GM19099 (cell line): ENCODE measurements around the gene CD55.

ENCODE experiments used
- POLR2A ChIP-seq: IDR thresholded peaks from 3 replicates; pipeline ENCODE4 v1.6.1; 2011; ENCODE audit warnings: low read depth; ENCODE audit not compliant: insufficient read length; ENCODE audit errors: extremely low read depth

The CD55 gene

DNA sequence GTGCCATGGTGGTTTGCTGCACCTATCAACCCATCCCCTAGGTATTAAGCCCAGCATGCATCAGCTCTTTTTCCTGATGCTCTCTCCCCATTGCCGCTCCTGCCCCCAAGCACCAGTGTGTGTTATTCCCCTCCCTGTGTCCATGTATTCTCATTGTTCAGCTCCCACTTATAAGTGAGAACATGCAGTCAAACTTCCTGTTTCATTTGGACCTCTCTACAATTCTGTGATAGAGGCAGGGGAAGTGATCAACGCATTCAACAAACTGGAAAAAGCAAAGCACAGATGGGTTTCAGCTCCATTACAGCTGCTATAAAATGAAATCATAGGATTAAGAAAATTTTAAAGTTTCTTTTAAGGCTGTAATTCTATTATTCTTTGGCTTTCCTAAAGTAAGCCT lies 23.3 kb upstream of the CD55 start:
- no peak for TF ChIP-seq POLR2A

DNA sequence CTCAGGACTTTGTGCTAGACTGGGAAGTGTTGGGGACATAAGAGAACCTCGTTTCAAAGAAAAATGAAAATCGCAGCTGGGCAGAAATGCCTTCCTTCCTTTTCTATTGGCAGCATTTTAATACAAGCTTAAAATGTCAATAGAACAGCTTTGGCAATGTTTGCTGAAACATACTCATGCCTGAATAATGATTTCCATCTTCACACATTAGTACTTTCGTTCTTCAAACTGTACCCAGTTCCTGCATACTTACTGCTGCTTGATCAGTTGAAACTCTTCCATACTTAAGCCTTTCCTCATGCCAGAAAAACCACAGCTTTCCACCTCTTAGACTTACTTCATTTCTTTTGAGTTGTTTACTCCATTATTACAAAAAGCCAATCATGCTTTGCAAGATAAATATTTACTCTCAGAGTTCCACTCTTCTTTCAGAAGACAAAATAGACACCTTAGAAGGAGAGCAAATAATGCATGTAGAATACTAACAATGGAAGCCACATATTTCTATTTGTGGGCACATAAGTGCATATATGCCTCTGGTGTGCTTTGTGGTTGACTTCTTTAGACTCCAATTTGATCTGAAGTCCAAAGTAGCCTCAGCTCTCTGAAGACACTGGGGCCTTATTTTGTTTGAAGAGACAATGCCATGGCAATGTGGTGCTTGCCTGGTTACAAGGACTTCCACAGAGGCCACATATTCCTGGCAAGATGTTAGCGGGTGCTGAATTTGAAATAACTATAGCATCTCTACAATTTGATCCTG lies 22.7 kb upstream of the CD55 start:
- TF ChIP-seq POLR2A: no peak

DNA sequence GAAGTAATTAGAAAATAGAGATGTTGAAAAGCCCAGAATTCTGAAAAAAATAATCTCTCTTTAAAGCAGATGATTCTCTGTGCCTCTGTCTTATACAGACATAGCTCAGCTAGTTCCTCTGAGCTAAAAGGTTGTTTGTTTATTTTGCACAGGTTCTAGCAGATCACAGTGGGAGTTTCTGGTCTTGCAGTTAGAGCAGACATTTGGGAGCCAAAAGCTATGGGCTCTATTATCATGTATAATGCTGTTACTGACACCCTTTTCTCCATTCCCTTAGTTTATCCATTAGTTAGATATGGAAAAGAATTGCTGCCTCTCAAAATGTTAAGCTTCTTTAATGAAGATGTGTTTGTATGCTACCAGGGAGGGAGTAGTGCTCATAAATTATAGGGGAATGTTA lies 20.5 kb upstream of the CD55 start:
- no peak for TF ChIP-seq POLR2A

DNA sequence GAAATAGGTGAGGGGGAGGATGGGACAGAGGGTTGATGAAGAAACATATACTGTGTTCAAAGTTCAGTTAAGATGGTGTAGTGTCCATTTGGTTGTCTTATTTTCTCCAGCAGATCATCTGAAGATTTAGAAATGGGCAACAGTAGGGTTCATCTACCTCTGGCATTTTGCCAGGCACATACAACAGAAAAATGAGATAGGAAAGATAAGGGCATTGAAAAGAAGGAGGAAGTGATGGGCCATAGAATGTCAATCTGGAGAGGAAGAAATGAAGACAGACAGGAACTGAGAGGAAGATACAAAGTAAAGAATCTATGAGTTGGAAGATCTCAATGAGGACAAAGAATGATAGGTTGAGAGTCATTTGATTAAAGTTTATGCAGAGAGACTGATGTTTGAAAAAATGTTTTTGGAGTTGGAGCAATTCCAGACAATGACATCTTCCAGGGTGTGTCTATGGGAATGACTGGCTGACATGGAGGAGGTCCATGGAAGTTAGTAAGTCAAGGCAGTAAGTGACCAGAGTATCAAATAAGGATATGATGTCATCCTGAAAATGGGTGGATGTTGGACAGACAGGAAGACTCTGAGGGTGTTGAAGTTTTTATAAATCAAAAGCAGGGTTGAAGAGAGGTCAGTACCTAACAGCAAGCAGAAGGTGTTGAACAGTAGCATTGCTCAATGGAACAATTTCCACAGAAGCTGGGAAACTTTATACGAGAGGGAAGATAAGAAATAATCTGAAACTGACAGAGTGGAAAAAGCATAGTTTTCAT lies 18.7 kb upstream of the CD55 start:
- no peak for TF ChIP-seq POLR2A

DNA sequence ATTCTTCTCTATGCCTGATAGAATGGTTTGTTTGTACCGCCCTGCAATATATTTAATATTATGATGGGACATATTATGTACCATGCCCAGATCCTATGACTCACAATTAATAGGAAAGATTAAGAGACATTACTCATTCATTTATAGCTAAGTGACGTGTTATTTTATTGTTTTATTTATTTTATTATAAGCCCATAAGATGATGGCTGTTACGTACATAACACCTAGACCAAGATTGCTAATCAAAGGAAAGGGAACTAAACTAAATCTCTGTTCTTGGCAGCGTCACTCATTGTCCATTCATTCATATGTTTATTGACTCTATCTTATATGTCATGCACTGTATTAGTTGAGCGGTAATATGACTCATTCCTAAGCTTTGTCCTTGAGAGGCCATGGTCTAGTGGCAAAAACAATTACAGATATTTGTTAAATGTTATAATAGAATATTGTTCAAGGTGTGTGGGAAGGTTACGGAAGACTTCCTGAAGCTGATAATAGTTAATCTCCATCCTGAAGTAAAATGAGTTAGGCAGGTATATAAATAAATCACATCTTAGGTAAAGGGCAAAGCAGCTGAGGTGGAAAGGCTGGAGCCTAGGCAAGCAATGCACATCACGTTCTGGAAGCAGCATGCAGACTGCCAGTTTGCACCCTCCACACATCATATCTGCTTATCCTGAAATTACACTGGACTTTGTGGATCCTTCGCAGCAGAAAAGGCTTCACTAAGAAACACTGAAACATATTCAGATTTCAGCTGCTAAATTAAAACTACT lies 16.6 kb upstream of the CD55 start:
- no peak for TF ChIP-seq POLR2A

DNA sequence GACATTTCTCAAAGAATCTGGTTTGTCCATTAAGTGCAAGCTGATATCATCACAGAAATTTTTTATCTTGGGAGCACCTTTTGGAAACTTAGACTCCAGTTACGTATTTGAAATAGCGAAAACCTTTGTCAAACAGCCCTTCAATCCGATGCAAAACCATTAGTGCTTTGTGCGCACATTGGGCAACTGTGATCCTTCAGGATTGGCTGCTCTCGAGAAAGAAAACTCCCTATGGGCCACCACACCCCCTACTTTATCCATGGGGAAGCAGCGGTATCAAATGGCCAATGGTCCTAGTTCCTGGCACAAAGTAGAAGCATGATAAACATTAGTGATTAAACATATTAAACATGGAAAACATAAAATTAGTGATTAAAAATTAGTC lies 16.0 kb upstream of the CD55 start:
- TF ChIP-seq POLR2A: no peak

DNA sequence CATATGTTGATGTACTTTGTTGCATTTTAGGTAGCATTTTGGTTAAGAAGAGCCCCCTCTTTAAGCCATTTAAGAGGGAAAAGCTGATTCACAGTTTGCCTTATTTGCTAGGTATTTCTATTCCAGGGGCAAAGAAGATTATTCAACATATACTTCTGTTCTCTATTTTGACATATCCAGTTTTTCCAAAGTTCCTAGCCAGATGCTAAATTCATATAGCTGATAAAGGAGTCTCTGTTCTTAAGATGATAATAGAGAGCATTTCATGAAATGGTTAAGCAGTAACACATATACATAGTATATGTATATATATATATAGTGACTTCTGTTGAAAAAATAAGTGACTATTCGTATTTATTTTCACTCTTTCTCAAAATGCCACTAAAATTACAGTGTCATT lies 15.5 kb upstream of the CD55 start:
- TF ChIP-seq POLR2A: no peak

DNA sequence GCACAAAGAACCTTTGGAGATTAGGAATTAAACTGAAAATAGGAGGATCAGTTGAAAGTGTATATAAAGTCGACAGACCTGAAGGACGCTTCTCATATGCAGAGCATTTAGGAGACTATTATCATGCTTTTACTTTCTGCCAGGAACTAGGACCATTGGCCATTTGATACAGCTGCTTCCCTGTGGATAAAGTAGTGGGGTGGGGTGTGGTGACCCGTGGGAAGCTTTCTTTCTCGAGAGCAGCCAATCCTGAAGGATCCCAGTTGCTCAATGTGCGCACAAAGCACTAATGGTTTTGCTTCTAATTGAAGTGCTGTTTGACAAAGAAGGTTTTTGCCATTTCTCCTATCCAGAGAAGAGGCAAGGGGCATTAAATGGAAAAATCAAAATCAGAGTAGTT lies 14.9 kb upstream of the CD55 start:
- TF ChIP-seq POLR2A: no peak

DNA sequence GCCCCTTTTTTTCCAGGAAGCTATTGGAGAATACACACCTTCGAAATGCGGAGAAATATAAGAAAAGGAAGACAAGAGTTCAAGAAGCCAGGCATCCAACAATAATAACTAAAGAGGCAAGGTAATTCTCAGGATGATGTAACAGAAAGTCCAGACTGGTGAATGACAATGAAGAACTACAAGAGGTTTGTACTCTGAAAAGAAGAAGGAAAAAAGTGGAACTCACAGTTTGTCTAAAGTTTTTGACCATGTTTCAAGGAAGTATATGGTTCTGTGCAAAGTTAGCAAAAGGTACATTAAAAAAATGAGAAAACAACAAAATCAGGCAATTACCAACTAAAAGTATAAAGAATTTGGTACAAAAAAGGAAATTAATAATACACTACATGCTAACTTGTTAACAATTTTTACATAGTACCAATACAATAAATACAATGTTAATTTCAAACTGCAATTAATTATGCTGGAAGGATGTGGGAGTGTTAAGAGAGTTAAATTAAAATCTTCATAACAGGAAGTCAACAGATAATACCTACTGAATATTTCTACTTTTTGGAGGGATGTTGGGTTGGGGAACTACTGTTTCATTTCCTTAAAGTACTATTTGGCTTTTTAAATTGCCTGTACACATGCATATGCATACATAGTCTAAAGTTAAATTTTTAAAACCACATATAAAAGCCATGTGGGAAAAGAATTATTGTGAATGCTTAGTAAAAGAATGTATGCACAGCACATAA lies 12.9 kb upstream of the CD55 start:
- TF ChIP-seq POLR2A: no peak

DNA sequence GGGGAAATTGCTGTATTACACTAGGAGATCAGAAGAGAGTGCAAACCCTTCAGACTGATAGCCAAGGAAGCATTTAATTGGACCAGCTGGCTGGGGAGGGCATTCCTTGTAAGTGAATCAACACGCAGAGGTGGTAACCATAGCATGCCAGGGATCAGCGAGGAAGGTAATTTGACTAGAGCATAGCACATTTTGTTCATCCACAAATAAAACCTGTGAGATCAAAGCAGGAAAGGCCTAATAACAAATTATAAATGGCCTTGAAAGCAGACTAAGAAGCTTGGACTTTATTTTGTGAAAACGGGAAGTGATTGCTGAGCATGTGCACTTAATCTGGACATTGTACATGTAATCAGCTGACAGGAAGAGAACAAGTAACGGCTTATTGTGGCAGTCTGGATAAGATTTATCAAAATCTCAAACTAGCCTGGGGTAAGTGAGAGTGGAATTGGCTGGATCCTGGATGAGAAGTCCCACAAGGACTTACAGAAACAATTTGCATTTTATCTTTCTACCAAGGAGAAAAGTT lies 11.7 kb upstream of the CD55 start:
- TF ChIP-seq POLR2A: no peak

DNA sequence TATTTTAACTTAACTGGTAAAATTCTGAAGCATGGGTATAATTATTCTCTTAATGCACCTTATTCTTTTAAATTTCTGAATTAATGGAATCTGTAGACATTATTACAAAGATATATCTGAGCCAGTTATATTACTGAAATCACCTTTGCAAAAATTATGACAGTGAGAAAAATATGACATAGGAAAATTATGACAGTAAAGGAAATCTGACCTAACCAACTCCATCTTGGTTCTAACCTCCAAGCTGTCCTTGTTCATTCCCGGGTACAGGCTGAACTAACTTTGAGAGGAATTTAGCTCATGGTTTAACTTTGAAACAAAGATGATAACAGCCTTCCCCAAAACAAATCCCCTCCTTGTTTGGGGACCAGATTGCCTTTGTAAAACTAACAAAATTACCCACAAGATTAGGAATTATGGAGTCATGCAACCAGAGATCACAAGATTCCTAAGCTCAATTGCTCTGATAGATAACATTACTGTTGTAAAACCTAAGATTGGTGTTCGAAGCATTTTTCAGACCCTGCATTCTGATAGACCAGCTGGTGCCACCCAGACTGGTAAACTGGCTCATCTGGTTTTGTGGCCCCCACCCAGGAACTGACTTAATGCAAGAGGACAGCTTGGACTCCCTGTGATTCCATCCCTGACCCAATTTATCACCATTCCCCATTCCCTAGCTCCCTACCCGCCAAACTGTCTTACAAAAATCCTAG lies 9.4 kb upstream of the CD55 start:
- no peak for TF ChIP-seq POLR2A

DNA sequence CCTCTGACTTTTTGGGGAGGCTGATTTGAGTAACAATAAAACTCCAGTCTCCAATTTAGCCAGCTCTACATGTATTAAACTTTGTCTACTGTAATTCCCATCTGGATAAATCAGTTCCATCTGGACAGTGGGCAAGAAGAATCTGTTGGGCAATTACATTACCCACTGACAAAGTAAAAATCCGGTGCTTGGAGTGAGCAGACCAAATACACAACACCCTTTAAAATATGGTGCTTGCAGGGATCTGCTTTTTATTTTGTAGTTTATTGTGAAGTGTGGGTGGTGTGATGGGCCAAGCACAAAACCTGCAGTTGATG lies 8.9 kb upstream of the CD55 start:
- no peak for TF ChIP-seq POLR2A

DNA sequence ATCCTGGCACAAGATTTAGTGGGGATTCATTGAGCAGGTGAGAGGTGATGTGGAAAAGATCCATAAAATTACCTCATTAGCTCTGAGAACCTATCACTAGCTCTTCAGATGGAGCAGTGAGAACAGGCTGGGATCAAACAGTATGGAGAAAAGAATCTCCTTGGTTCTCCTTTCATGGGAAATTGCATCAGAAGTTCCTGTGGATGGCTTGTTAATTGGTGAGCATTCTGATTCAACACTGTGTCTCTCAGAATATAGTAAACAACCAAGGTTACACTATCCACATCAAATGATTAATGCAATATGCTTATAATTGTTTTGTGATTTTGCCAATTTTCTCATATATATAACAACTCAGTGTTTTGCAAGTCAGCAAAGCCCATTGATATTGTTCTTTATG lies 8.3 kb upstream of the CD55 start:
- TF ChIP-seq POLR2A: no peak

DNA sequence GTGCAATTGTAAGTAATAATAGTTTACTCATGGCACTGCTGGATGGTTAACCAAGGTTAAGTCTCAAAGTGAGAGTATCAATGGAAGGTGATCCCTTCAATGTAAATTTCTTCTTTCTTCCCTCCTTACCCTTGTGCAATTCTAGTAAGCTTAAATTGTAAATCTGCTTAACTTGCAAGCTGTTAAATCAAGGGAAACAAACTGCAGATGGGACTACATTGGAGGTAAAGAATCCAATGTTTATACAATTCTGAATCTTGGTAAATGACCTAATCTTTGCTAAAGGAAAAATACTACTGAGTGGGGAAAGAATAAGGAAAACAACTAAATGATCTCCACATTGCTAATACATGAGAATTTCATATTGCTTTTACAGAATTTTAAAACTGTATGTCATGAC lies 6.7 kb upstream of the CD55 start:
- TF ChIP-seq POLR2A: no peak
